Upper lobe of left lung (tissue), 6 donors: Measurements from ENCODE around the gene CHMP6. TPM values are rescaled to one million over a fixed set of nuclear protein-coding genes. Genes with fewer than 3 reads are reported as not detected.

Source experiments
- ATAC-seq, 2 donors: fragments of 200-7000 bp; cut with Tn5 transposase; one replicate each; pipeline ENCODE4 v1.9.1; 2022; ENCODE audit warnings: mild to moderate bottlenecking in 2 of 2, moderate library complexity in 2 of 2; ENCODE audit not compliant: low FRiP score in 2 of 2
- DNase-seq, 2 donors: peaks; one replicate each; pipeline ENCODE4 v3.0.0-alpha.2; 2019 to 2020
- H3K27ac ChIP-seq, 4 donors: fragments of 200-600 bp; sonication (generic); one replicate each; pipeline ENCODE4 v1.5.1; 2016 to 2019
- H3K27me3 ChIP-seq, 4 donors: fragments of 200-600 bp; sonication (generic); one replicate each; pipeline ENCODE4 v1.5.1; 2017 to 2019
- H3K36me3 ChIP-seq, 4 donors: fragments of 200-600 bp; sonication (generic); one replicate each; pipeline ENCODE4 v1.5.1; 2016 to 2019
- H3K4me1 ChIP-seq, 4 donors: fragments of 200-600 bp; sonication (generic); one replicate each; pipeline ENCODE4 v1.5.1; 2018 to 2019
- H3K4me3 ChIP-seq, 4 donors: fragments of 200-600 bp; sonication (generic); one replicate each; pipeline ENCODE4 v1.5.1; 2017 to 2019; ENCODE audit warnings: mild to moderate bottlenecking in 2 of 4, moderate library complexity in 1 of 4
- H3K9me3 ChIP-seq, 4 donors: fragments of 200-600 bp; sonication (generic); one replicate each; pipeline ENCODE4 v1.5.1; 2018 to 2019
- CTCF ChIP-seq, 6 experiments: fragments of 450-650 bp in 4 of 6; fragments of 200-600 bp in 2 of 6; sonication (generic) in 2 of 6; IDR thresholded peaks; one replicate each; pipeline ENCODE4 v1.5.1; 2016 to 2019; ENCODE audit warnings: antibody characterized with exemption in 6 of 6
- EP300 ChIP-seq, 4 donors: sonication (generic); formaldehyde crosslinking; IDR thresholded peaks; one replicate each; pipeline ENCODE4 v1.5.1; 2017; ENCODE audit warnings: antibody characterized with exemption in 4 of 4, control low read depth in 2 of 4
- POLR2A ChIP-seq, 4 donors: fragments of 450-650 bp; IDR thresholded peaks; one replicate each; pipeline ENCODE4 v1.5.1; 2016 to 2017; ENCODE audit warnings: antibody characterized with exemption in 4 of 4, mild to moderate bottlenecking in 2 of 4
- POLR2AphosphoS5 ChIP-seq, 2 donors: sonication (generic); formaldehyde crosslinking; IDR thresholded peaks; one replicate each; pipeline ENCODE4 v1.5.1; 2017; ENCODE audit warnings: antibody characterized with exemption in 2 of 2
- WGBS, 2 donors: methylation state at CpG; one replicate each; pipeline ENCODE4 v1.1.5; 2017 to 2018; 5-methylcytosine and 5-hydroxymethylcytosine counted together
- total RNA-seq, 6 donors: library from RNA; depleted of rRNA in 4 of 6; stranded (reverse); fragments of >200 nt in 4 of 6; gene quantifications; one replicate each; pipeline versions ENCODE4 v1.1.0 to v1.2.1, GENCODE V29; 2016 to 2021
- donor health status: DM: no; HTN: no; CAD: no; lungs with moderate emphysema.
- donor health status: DM: no; HTN: yes; CAD: no; lungs with severe emphysema.

Gene CHMP6
- total RNA-seq, 6 donors from 2014 or later, result 29.5 to 75.4 (median 34.8) TPM

GRCh38 chr17:80983545-80983944 is 8.1 kb upstream of the CHMP6 start:
- peaks cover 9 to 19% (median 11%) of the 10 kb centered on the region in 4 donors for H3K4me1 ChIP-seq
- DNase-seq (no peak), ATAC-seq (no peak)
- 84 to 91% methylated on average over 17 of the region's 17 CpGs for WGBS, 2 donors
- H3K4me3 ChIP-seq, result no peak overlapping the region
- no peaks in the 10 kb centered on the region for H3K9me3 ChIP-seq
- H3K27ac ChIP-seq, result no peak overlapping the region
- no peak for TF ChIP-seq CTCF (IDR thresholded peaks at IDR 0.05)
- TF ChIP-seq POLR2AphosphoS5 (IDR thresholded peaks at IDR 0.05), result no peak
- TF ChIP-seq POLR2A (IDR thresholded peaks at IDR 0.05), result no peak
- no peak for TF ChIP-seq EP300 (IDR thresholded peaks at IDR 0.05)
- peaks cover 0 to 7% (median 1%) of the 10 kb centered on the region in 4 donors for H3K27me3 ChIP-seq
- H3K36me3 ChIP-seq, result no peaks in the 10 kb centered on the region

- Histone ChIP-seq H3K4me3 (no peak overlapping the region), H3K4me1 (peaks cover 13 to 29% (median 23%) of the 10 kb centered on the region in 4 donors), H3K27ac (peak overlapping the region in 2 of 4 donors; percentile 21 to 35), H3K36me3 (no peaks in the 10 kb centered on the region), H3K27me3 (peaks cover 0 to 7% (median 1%) of the 10 kb centered on the region in 4 donors), H3K9me3 (no peaks in the 10 kb centered on the region)
- ATAC-seq (peak in 1 of 2 donors; percentile 38), DNase-seq (peak in 1 of 2 donors; percentile 63)
- WGBS, 2 donors, result 51 to 78% methylated on average over 7 of the region's 7 CpGs
- TF ChIP-seq POLR2AphosphoS5 (IDR thresholded peaks at IDR 0.05) (peak in 1 of 2 donors; percentile 12), POLR2A (IDR thresholded peaks at IDR 0.05) (no peak), CTCF (IDR thresholded peaks at IDR 0.05) (peak in 1 of 6 experiments; percentile 31), EP300 (IDR thresholded peaks at IDR 0.05) (no peak)
Observed at GRCh38 chr17:80984749-80985148, 6.9 kb upstream of the CHMP6 start.

DNA sequence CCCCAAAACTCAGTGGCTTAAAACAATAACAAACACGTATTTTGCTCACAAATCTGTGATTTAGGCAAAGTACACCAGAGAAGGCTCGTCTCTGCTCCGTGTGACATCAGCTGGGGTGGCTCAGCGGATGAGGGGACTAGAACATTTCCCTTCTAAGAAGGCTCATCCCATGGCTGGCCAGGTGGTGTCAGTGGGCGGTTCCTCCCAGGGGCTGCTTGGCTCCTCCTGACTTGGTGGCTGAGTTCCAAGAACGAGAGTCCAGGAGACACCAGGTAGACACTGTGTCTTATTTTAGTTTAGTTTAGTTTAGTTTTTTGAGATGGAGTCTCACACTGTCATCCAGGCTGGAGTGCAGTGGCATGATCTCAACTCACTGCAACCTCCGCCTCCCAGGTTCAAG is 5.6 kb upstream of the CHMP6 start:
- Histone ChIP-seq H3K9me3 (no peaks in the 10 kb centered on the region), H3K36me3 (no peaks in the 10 kb centered on the region), H3K4me1 (peaks cover 11 to 27% (median 24%) of the 10 kb centered on the region in 4 donors), H3K4me3 (no peak overlapping the region), H3K27me3 (peaks cover 0 to 2% (median under 1%) of the 10 kb centered on the region in 4 donors), H3K27ac (no peak overlapping the region)
- 80 to 88% methylated on average over 3 to 7 of the region's 7 CpGs for WGBS, 2 donors
- ATAC-seq, result no peak
- no peak for DNase-seq
- no peak for TF ChIP-seq CTCF (IDR thresholded peaks at IDR 0.05)
- no peak for TF ChIP-seq EP300 (IDR thresholded peaks at IDR 0.05)
- no peak for TF ChIP-seq POLR2AphosphoS5 (IDR thresholded peaks at IDR 0.05)
- no peak for TF ChIP-seq POLR2A (IDR thresholded peaks at IDR 0.05)

GRCh38 chr17:80986816-80987475 is 4.7 kb upstream of the CHMP6 start:
- H3K27ac ChIP-seq, result no peak overlapping the region
- 55 to 72% methylated on average over 3 to 18 of the region's 18 CpGs for WGBS, 2 donors
- H3K4me1 ChIP-seq, result peaks cover 5 to 25% (median 19%) of the 10 kb centered on the region in 4 donors
- H3K9me3 ChIP-seq, result no peaks in the 10 kb centered on the region
- H3K36me3 ChIP-seq, result no peaks in the 10 kb centered on the region
- H3K27me3 ChIP-seq, result no peaks in the 10 kb centered on the region
- no peak overlapping the region for H3K4me3 ChIP-seq
- TF ChIP-seq CTCF (IDR thresholded peaks at IDR 0.05) (no peak), EP300 (IDR thresholded peaks at IDR 0.05) (no peak), POLR2AphosphoS5 (IDR thresholded peaks at IDR 0.05) (no peak), POLR2A (IDR thresholded peaks at IDR 0.05) (no peak)
- peak; percentile 38 to 61 for ATAC-seq
- DNase-seq, result peak; percentile 54 to 55
